Measurements from ENCODE around the gene ICAM2.

Gene ICAM2

GRCh38 chr17:63976702-63977101 is 43.7 kb downstream of the ICAM2 start:
- no peak overlapping the region for H3K27ac ChIP-seq
- TF ChIP-seq ZFX (IDR thresholded peaks at IDR 0.05; ENCODE audit: borderline replicate concordance) = no peak
- TF ChIP-seq, protein P1, sequence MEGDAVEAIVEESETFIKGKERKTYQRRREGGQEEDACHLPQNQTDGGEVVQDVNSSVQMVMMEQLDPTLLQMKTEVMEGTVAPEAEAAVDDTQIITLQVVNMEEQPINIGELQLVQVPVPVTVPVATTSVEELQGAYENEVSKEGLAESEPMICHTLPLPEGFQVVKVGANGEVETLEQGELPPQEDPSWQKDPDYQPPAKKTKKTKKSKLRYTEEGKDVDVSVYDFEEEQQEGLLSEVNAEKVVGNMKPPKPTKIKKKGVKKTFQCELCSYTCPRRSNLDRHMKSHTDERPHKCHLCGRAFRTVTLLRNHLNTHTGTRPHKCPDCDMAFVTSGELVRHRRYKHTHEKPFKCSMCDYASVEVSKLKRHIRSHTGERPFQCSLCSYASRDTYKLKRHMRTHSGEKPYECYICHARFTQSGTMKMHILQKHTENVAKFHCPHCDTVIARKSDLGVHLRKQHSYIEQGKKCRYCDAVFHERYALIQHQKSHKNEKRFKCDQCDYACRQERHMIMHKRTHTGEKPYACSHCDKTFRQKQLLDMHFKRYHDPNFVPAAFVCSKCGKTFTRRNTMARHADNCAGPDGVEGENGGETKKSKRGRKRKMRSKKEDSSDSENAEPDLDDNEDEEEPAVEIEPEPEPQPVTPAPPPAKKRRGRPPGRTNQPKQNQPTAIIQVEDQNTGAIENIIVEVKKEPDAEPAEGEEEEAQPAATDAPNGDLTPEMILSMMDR (IDR thresholded peaks at IDR 0.05) = no peak

GRCh38 chr17:63975541-63976092 is 44.8 kb downstream of the ICAM2 start:
- no peak overlapping the region for H3K27ac ChIP-seq
- no peak for TF ChIP-seq ZFX (IDR thresholded peaks at IDR 0.05; ENCODE audit: borderline replicate concordance)
- TF ChIP-seq, protein P1 (IDR thresholded peaks at IDR 0.05) = no peak

- TF ChIP-seq, protein P1 (IDR thresholded peaks at IDR 0.05) = no peak
- no peak for TF ChIP-seq ZFX (IDR thresholded peaks at IDR 0.05; ENCODE audit: borderline replicate concordance)
- no peak overlapping the region for H3K27ac ChIP-seq
Measured at GRCh38 chr17:63974594-63975192, 45.7 kb downstream of the ICAM2 start.

- TF ChIP-seq, protein P1 (IDR thresholded peaks at IDR 0.05) = no peak
- TF ChIP-seq ZFX (IDR thresholded peaks at IDR 0.05; ENCODE audit: borderline replicate concordance) = no peak
- H3K27ac ChIP-seq = no peak overlapping the region
Measured at GRCh38 chr17:63973930-63974593, 46.4 kb downstream of the ICAM2 start.

GRCh38 chr17:63973247-63973646 is 47.2 kb downstream of the ICAM2 start:
- no peak overlapping the region for H3K27ac ChIP-seq
- no peak for TF ChIP-seq ZFX (IDR thresholded peaks at IDR 0.05; ENCODE audit: borderline replicate concordance)

DNA sequence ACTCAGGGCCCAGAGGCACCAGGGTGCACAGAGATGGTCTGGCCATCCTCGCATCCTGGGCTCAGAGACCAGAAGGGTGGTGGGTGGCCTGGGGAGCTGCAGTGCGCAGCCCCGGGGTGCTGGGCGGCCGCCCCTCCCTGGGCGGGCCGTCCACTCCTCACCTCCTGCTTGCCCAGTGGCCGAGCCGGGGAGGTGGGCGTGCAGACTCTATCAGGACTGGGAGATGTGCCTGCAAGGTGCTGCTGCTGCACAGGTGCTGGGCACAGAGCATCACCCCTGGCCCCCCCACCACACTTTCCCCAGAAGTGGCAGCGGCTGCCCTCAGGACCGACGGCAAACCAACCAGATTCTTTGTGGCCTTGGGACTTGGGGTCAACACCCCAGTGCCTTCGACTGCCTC is 47.6 kb downstream of the ICAM2 start, which contains the start of gene SCN4A:
TSS of gene SCN4A (minus strand) at position 123 of the 400 bp plus-strand sequence. CDS start at position 46, 77 bp downstream.
- H3K27ac ChIP-seq = no peak within 1 kb of the TSS
- TF ChIP-seq, protein P1 (IDR thresholded peaks at IDR 0.05) = no peak
- TF ChIP-seq ZFX (IDR thresholded peaks at IDR 0.05; ENCODE audit: borderline replicate concordance) = no peak

DNA sequence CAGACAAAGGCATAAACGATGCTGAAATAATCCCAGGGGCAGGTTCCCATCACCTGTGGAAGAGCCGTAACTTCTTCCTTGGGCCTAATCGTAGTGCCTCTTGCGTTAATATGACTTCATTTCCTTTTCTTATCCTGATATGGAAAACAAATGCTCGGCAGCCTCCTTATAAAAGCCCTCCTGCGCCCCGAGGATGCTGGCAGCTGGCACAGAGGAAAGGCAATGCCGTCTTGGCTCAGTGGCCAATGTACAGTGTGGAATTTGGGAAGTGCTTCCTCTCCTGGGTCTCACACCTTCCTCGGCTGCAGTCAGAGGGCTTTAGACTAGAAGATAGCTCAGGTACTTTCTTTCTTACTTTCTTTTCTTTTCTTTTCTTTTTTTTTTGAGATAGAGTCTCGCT is 51.2 kb downstream of the ICAM2 start:
- H3K27ac ChIP-seq = no peak overlapping the region
- TF ChIP-seq, protein P1 (IDR thresholded peaks at IDR 0.05) = no peak
- TF ChIP-seq ZFX (IDR thresholded peaks at IDR 0.05; ENCODE audit: borderline replicate concordance) = no peak

Measured in 22Rv1 (cell line).